Measurements from ENCODE around the gene MED27.

The MED27 gene

GRCh38 chr9:132109291-132109690 lies 29.6 kb upstream of the MED27 start:
- Histone ChIP-seq H3K4me3 (ENCODE audit: low read length) (no peak overlapping the region), H3K27me3 (ENCODE audit: insufficient read depth, low read length) (peaks cover 2% of the 10 kb centered on the region; the same call in 1 of the 2 replicates), H3K9me3 (ENCODE audit: insufficient read depth, low read depth, low read length) (no peaks in the 10 kb centered on the region), H3K36me3 (ENCODE audit: insufficient read depth, low read length) (no peaks in the 10 kb centered on the region), H3K9ac (ENCODE audit: low read depth, low read length) (no peak overlapping the region), H3K27ac (ENCODE audit: low read depth, low read length) (no peak overlapping the region), H3K4me1 (ENCODE audit: insufficient read depth, low read length) (peaks cover 8% of the 10 kb centered on the region)
- WGBS, result 85% methylated on average over 5 of the region's 5 CpGs

- Histone ChIP-seq H3K4me3 (ENCODE audit: low read length) (no peak overlapping the region), H3K9ac (ENCODE audit: low read depth, low read length) (no peak overlapping the region), H3K27ac (ENCODE audit: low read depth, low read length) (no peak overlapping the region), H3K4me1 (ENCODE audit: insufficient read depth, low read length) (peaks cover 8% of the 10 kb centered on the region), H3K27me3 (ENCODE audit: insufficient read depth, low read length) (peaks cover 2% of the 10 kb centered on the region; the same call in 1 of the 2 replicates), H3K36me3 (ENCODE audit: insufficient read depth, low read length) (no peaks in the 10 kb centered on the region), H3K9me3 (ENCODE audit: insufficient read depth, low read depth, low read length) (no peaks in the 10 kb centered on the region)
- 74% methylated on average over 7 of the region's 7 CpGs for WGBS
Measured at GRCh38 chr9:132108728-132109127, 29.1 kb upstream of the MED27 start.

- H3K4me3 ChIP-seq (ENCODE audit: low read length), result no peak overlapping the region
- H3K27me3 ChIP-seq (ENCODE audit: insufficient read depth, low read length), result no peaks in the 10 kb centered on the region
- no peak overlapping the region for H3K9ac ChIP-seq (ENCODE audit: low read depth, low read length)
- 88% methylated on average over 7 of the region's 8 CpGs for WGBS
- H3K4me1 ChIP-seq (ENCODE audit: insufficient read depth, low read length), result no peaks in the 10 kb centered on the region
- H3K27ac ChIP-seq (ENCODE audit: low read depth, low read length), result no peak overlapping the region
- H3K36me3 ChIP-seq (ENCODE audit: insufficient read depth, low read length), result no peaks in the 10 kb centered on the region
- H3K9me3 ChIP-seq (ENCODE audit: insufficient read depth, low read depth, low read length), result no peaks in the 10 kb centered on the region
Measured at GRCh38 chr9:132099741-132100407, 20.2 kb upstream of the MED27 start.

- no peak overlapping the region for H3K4me3 ChIP-seq (ENCODE audit: low read length)
- no peaks in the 10 kb centered on the region for H3K36me3 ChIP-seq (ENCODE audit: insufficient read depth, low read length)
- no peak overlapping the region for H3K27ac ChIP-seq (ENCODE audit: low read depth, low read length)
- no peaks in the 10 kb centered on the region for H3K27me3 ChIP-seq (ENCODE audit: insufficient read depth, low read length)
- H3K9ac ChIP-seq (ENCODE audit: low read depth, low read length), result no peak overlapping the region
- H3K9me3 ChIP-seq (ENCODE audit: insufficient read depth, low read depth, low read length), result no peaks in the 10 kb centered on the region
- H3K4me1 ChIP-seq (ENCODE audit: insufficient read depth, low read length), result no peaks in the 10 kb centered on the region
- WGBS, result 90% methylated on average over 6 of the region's 7 CpGs
Measured at GRCh38 chr9:132099167-132099566, 19.5 kb upstream of the MED27 start.

- Histone ChIP-seq H3K9ac (ENCODE audit: low read depth, low read length) (no peak overlapping the region), H3K27ac (ENCODE audit: low read depth, low read length) (no peak overlapping the region), H3K9me3 (ENCODE audit: insufficient read depth, low read depth, low read length) (no peaks in the 10 kb centered on the region), H3K27me3 (ENCODE audit: insufficient read depth, low read length) (no peaks in the 10 kb centered on the region), H3K36me3 (ENCODE audit: insufficient read depth, low read length) (no peaks in the 10 kb centered on the region), H3K4me1 (ENCODE audit: insufficient read depth, low read length) (no peaks in the 10 kb centered on the region), H3K4me3 (ENCODE audit: low read length) (no peak overlapping the region)
- 87% methylated on average over 2 of the region's 2 CpGs for WGBS
Measured at GRCh38 chr9:132094314-132094791, 14.7 kb upstream of the MED27 start.

DNA sequence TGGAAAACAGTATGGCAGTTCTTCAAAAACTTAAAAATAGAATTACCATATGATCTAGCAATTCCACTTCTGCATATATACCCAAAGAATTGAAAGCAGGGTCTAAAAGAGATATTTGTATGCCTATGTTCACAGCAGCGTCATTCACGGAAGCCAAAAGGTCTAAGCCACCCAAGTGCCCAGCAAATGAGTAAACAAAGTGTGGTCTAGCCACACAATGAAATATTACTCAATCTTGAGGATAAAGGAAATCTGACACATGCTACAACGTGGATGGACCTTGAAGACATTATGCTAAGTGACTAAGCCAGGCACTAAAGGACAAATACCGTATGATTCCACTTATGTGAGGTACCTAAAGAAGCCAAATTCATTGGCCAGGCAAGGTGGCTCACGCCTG lies 11.1 kb upstream of the MED27 start:
- WGBS, result 90% methylated on average over 5 of the region's 5 CpGs
- Histone ChIP-seq H3K4me3 (ENCODE audit: low read length) (no peak overlapping the region), H3K36me3 (ENCODE audit: insufficient read depth, low read length) (no peaks in the 10 kb centered on the region), H3K4me1 (ENCODE audit: insufficient read depth, low read length) (no peaks in the 10 kb centered on the region; the same call in 1 of the 2 replicates), H3K9ac (ENCODE audit: low read depth, low read length) (no peak overlapping the region), H3K27ac (ENCODE audit: low read depth, low read length) (no peak overlapping the region), H3K27me3 (ENCODE audit: insufficient read depth, low read length) (no peaks in the 10 kb centered on the region), H3K9me3 (ENCODE audit: insufficient read depth, low read depth, low read length) (no peaks in the 10 kb centered on the region)

GRCh38 chr9:132087438-132088030 lies 7.9 kb upstream of the MED27 start:
- no peaks in the 10 kb centered on the region for H3K36me3 ChIP-seq (ENCODE audit: insufficient read depth, low read length)
- H3K4me1 ChIP-seq (ENCODE audit: insufficient read depth, low read length), result no peaks in the 10 kb centered on the region; the same call in 1 of the 2 replicates
- H3K27me3 ChIP-seq (ENCODE audit: insufficient read depth, low read length), result peaks cover 4% of the 10 kb centered on the region; the same call in 1 of the 2 replicates
- H3K4me3 ChIP-seq (ENCODE audit: low read length), result no peak overlapping the region
- H3K9ac ChIP-seq (ENCODE audit: low read depth, low read length), result no peak overlapping the region
- 90% methylated on average over 7 of the region's 7 CpGs for WGBS
- H3K9me3 ChIP-seq (ENCODE audit: insufficient read depth, low read depth, low read length), result no peaks in the 10 kb centered on the region
- no peak overlapping the region for H3K27ac ChIP-seq (ENCODE audit: low read depth, low read length)

DNA sequence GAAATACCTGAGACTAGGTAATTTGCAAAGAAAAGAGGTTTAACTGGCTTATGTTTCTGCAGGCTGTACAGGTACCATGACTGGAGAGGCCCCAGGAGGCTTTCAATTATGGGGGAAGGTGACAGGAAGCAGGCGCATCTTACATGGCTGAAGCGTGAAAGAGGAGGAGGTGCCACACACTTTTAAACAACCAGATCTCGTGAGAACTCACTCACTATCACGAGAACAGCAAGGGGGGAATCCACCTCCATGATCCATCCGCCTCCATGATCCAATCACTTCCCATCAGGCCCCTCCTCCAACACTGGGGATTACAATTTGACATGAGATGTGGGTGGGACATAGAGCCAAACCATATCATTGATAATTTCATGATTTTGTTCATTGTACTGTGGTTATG lies 2.5 kb upstream of the MED27 start:
- Histone ChIP-seq H3K4me1 (ENCODE audit: insufficient read depth, low read length) (0 out of 2 replicates have a peak, but pooled peaks cover 5% of the 10 kb centered on the region), H3K27me3 (ENCODE audit: insufficient read depth, low read length) (peaks cover 4% of the 10 kb centered on the region; the same call in 1 of the 2 replicates), H3K9me3 (ENCODE audit: insufficient read depth, low read depth, low read length) (no peaks in the 10 kb centered on the region), H3K36me3 (ENCODE audit: insufficient read depth, low read length) (peaks cover under 1% of the 10 kb centered on the region; the same call in 1 of the 2 replicates), H3K4me3 (ENCODE audit: low read length) (no peak overlapping the region), H3K9ac (ENCODE audit: low read depth, low read length) (no peak overlapping the region), H3K27ac (ENCODE audit: low read depth, low read length) (no peak overlapping the region)
- 91% methylated on average over 5 of the region's 5 CpGs for WGBS

DNA sequence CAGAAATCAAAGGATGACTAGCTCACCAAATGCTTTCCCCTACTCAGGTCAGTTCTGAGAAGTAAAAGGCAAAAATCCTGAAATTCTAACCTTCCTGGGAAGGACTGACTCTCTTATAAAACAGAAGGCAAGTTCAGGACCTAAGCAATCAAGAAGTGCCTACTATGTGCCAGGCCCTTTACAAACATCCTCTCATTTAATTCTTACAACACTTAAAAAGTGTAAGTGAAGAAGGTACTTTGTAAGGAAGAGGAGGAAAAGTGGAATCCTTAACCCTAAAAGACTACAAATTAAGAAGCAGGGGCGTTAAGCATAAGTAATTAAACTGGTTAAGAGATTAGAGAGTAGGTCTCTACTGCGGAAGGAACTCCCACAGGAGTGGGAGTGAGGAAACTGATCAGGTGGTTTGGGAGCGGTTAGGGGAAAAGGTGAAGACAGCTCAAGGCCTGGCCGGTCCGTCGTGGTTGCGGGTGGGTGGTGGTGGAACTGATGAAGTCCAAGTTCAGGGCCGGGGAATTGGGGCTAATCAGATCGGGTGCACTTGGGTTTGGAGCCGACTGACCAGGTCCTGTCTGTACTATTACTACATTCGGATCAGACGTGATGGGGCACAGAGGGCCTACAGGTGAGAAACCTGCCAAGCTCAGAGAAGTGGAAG lies 839 bp downstream of the MED27 start:
- H3K27ac ChIP-seq (ENCODE audit: low read depth, low read length), result no peak overlapping the region

DNA sequence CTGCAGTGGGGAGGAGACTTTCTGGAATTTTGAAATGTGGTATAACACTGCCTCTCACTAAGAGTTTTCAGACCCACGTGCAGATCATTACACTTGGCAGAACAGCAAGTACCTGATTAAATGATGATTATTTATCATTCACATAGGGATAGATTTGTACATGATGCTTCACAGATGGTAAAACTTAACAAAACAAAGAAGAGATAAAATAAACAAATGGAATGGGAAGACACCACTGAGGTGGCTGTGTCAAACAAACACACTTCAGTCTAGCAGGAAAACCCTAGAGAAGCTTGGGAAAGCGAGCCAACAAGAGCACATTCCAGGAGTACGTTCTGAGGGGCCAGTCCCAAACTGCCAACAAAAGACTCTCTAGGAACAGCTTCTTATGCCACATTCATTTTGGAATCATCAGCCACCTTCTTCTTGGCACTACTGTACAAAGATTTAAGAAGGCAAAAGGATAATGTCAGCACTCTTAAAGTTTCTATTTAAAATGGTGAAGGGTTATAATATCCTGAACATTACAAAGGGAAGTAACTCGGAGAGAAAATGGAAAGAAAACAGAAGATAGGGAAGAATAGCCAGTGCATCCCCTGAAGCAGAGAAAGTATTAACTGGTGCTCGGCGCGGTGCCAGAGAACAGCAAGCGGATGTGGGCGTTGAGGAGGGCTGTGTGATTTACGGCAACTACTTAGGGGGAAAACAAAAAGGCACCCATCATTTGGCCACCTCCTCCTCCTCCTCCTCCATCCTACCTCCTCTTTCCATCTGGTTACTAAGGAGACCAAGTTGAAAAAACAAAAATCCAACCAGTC lies 1.6 kb downstream of the MED27 start:
- 93% methylated on average over 9 of the region's 10 CpGs for WGBS
- Histone ChIP-seq H3K9me3 (ENCODE audit: insufficient read depth, low read depth, low read length) (no peaks in the 10 kb centered on the region), H3K4me1 (ENCODE audit: insufficient read depth, low read length) (0 out of 2 replicates have a peak, but pooled peaks cover 5% of the 10 kb centered on the region), H3K27ac (ENCODE audit: low read depth, low read length) (no peak overlapping the region), H3K9ac (ENCODE audit: low read depth, low read length) (no peak overlapping the region; the same call in 1 of the 2 replicates), H3K4me3 (ENCODE audit: low read length) (peak overlapping the region; percentile 99), H3K27me3 (ENCODE audit: insufficient read depth, low read length) (no peaks in the 10 kb centered on the region), H3K36me3 (ENCODE audit: insufficient read depth, low read length) (peaks cover 19% of the 10 kb centered on the region)

More for the DNA sequence above, 839 bp downstream of the MED27 start:
- WGBS, result 11% methylated on average over 12 of the region's 12 CpGs
- H3K36me3 ChIP-seq (ENCODE audit: insufficient read depth, low read length), result peaks cover 16% of the 10 kb centered on the region
- H3K9me3 ChIP-seq (ENCODE audit: insufficient read depth, low read depth, low read length), result no peaks in the 10 kb centered on the region
- 0 out of 2 replicates have a peak, but pooled peaks cover 5% of the 10 kb centered on the region for H3K4me1 ChIP-seq (ENCODE audit: insufficient read depth, low read length)
- H3K9ac ChIP-seq (ENCODE audit: low read depth, low read length), result peak overlapping the region; percentile 82
- H3K4me3 ChIP-seq (ENCODE audit: low read length), result peak overlapping the region; percentile 99
- no peaks in the 10 kb centered on the region for H3K27me3 ChIP-seq (ENCODE audit: insufficient read depth, low read length)

Data from HUES64 (cell line).